Stimulated activated naive CD8-positive, alpha-beta T cell treated with anti-CD3 and anti-CD28 coated beads, Interleukin-15, Interleukin-2, amounts not matched to agents 100 U/mL and 50 U/mL, for 24 hours (primary cell): ENCODE results near the gene HIPK2.
A peak's percentile ranks its signal among the peaks of the same experiment; 100 is the strongest.

Experiments used
- ATAC-seq: fragments of 150-1000 bp; cut with Tn5 transposase; one replicate; pipeline ENCODE4 v1.10.0; 2021
- DNase-seq: peaks from one replicate; pipeline ENCODE4 v3.0.0; 2021

HIPK2 gene

GRCh38 chr7:139782932-139783331 lies 5.1 kb upstream of the HIPK2 start:
- no peak for DNase-seq
- no peak for ATAC-seq

DNA sequence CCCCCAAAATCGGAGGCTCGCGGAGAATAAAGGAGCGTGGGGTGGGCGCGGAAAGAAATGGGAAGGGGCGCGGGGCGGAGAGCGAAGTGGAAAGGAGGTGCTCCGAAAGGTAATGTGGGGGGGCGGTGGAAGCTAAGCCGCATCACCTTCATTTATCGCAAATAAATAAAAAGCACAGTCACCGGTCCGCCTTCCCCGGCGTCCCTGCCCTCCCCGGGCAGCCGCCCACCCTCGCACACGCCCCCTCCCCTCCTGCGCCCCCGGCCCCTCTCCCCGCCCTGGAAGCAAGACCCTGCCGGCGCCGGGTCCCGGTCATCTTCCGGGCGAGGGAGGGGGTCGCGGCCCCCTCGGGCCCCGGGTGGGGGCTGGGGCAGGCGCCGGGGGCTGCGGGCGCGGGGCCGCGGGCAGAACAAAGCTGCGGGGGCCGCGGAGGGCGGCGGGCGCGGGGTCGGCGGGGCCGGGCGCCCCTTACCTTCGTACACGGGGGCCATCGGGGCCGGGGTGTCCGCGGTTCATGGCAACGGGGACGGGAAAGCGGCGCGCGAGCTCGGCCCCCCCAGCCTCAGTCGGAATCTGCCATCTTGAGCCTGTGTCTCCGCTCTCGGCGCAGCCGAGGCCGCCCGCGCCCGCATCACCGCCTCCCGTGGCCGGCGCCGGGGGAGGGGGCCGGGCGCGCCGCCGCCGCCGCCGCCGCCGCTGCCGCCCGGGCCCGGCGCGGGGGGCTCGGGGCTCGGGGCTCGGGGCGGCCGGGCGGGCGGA lies 486 bp downstream of the HIPK2 start:
- DNase-seq (peak; percentile 49), ATAC-seq (peak; percentile 4)

- ATAC-seq = no peak
- DNase-seq = peak; percentile 30
Measured at GRCh38 chr7:139776486-139777132, 1.2 kb downstream of the HIPK2 start.

DNA sequence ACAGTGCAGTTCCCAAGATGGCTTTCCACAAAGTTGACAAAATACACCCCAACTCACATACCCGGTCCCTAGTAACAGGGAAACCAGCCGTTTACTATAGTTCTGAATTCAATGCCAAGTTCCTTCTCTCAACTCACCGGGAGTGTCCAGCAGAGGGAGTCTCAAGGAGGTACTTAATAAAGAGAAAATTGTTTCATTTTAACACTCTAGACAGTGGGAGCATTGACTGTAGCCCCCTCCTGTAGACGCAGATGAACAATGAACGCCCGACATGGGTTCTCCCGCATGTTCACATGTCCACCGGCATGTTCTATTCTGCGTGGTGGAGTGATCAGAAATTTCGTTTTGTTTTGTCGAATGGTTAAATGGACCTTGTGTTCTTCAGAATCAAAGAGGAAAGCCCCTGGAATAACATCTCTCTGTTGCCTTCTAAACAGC lies 1.9 kb downstream of the HIPK2 start:
- ATAC-seq = peak; percentile 12
- DNase-seq = peak; percentile 66

DNA sequence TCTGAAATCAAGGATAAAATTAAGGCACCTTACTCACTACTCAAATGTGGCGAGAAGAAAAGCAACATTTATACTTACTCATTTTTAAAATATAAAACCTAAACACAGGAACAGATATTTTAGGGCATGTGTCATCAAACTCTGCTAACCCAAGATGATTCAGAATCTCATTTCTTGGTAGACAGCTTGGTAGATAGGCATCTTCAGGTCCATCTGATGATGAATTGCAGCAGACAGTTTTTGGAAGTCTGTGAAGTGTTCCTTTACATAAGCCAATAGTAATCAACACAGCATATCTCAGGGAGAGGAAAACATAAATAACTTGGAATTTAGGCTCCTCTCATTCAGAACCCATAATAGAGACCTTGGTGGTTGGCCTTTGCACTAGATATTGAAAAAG lies 3.4 kb downstream of the HIPK2 start:
- DNase-seq = no peak

GRCh38 chr7:139773371-139773770 lies 4.4 kb downstream of the HIPK2 start:
- ATAC-seq (peak; percentile 68), DNase-seq (peak; percentile 26)

More for the DNA sequence above, 3.4 kb downstream of the HIPK2 start:
- peak; percentile 51 for ATAC-seq

- no peak for DNase-seq
- ATAC-seq = peak; percentile 31
Measured at GRCh38 chr7:139772873-139773272, 4.9 kb downstream of the HIPK2 start.

GRCh38 chr7:139772115-139772514 lies 5.7 kb downstream of the HIPK2 start:
- DNase-seq = no peak
- ATAC-seq = no peak

- DNase-seq (no peak), ATAC-seq (no peak)
Measured at GRCh38 chr7:139771001-139771956, 6.5 kb downstream of the HIPK2 start.

DNA sequence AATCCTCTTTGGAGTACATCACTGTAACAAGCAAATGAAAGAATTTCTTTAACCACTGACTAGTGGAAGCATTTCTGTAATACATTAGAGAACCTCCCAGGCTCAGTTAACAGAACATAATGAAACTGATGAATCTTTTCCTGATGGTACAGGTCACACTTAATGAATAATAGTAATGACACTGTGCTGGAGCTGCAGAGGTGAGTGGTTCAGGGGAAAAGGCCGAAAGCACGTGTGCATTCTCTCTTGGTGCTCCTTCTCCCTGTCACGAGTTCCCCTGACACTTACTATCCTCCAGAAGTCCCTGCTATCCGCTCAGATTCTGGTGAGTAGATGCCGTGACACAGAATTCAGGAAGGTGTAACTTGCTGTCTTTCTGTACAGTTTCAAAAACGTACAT lies 8.0 kb downstream of the HIPK2 start:
- DNase-seq (no peak), ATAC-seq (no peak)

- ATAC-seq (no peak), DNase-seq (no peak)
Measured at GRCh38 chr7:139769066-139769465, 8.7 kb downstream of the HIPK2 start.

- no peak for ATAC-seq
- no peak for DNase-seq
Measured at GRCh38 chr7:139768249-139768824, 9.5 kb downstream of the HIPK2 start.

GRCh38 chr7:139767561-139767982 lies 10.2 kb downstream of the HIPK2 start:
- no peak for DNase-seq
- peak; percentile 68 for ATAC-seq

DNA sequence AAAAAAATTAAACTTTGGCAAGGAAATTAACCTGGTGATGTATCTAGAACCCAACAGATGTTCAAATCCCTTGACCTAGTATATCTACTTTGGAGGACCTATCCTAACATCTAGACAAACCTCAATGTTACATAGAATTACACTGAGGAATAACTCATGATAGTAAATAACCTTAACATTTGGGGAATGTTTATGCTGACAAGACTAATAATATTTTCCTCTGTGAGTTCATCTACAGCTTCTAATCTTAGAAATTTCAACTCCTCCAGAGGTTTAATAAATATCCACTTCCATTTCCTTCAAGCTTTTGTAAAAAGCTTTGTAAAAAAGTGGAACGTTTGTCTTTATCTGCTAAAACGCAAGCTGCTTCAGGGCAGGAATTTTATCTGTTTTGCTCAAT lies 12.7 kb downstream of the HIPK2 start:
- ATAC-seq = no peak

GRCh38 chr7:139763330-139763729 lies 14.5 kb downstream of the HIPK2 start:
- no peak for DNase-seq
- ATAC-seq = no peak

More for the DNA sequence above, 12.7 kb downstream of the HIPK2 start:
- no peak for DNase-seq

- DNase-seq = no peak
- no peak for ATAC-seq
Measured at GRCh38 chr7:139762886-139763285, 14.9 kb downstream of the HIPK2 start.

DNA sequence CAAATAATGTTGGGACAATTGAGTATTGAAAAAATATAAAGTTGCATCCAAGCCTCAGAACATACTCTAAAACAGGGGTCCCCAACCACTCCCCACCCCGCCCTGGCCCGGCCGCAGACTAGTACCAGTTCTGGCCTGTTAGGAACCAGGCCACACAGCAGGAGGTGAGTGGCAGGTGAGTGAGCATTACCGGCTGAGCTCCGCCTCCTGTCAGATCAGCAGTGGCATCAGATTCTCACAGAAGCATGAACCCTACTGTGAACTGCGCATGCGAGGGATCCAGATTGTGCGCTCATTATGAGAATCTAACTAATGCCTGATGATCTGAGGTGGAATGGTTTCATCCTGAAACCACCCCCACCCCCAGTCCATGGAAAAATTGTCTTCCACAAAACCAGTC lies 19.4 kb downstream of the HIPK2 start:
- ATAC-seq = no peak
- DNase-seq = no peak

- DNase-seq (no peak), ATAC-seq (no peak)
Measured at GRCh38 chr7:139757968-139758367, 19.8 kb downstream of the HIPK2 start.

DNA sequence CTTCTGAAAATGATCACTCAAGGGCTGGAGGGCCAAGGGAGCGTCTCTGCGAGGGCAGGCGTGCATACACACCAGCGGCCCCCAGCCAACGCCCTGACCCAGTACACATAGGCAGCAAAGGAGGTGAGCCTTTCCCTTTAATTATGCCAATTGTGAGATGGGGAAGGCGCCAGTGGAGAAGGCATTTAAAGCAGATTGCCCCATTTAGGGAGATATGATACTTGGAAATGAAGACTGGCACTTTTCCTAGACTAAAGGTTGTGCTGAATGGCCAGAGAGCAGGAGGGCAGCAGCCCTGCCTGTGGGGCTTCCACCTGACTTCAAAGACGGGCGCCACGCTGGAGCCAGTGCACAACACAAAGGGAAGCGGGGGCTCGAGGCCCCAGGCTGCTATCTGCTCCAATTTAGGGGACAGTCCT lies 24.1 kb downstream of the HIPK2 start:
- ATAC-seq (no peak), DNase-seq (no peak)

DNA sequence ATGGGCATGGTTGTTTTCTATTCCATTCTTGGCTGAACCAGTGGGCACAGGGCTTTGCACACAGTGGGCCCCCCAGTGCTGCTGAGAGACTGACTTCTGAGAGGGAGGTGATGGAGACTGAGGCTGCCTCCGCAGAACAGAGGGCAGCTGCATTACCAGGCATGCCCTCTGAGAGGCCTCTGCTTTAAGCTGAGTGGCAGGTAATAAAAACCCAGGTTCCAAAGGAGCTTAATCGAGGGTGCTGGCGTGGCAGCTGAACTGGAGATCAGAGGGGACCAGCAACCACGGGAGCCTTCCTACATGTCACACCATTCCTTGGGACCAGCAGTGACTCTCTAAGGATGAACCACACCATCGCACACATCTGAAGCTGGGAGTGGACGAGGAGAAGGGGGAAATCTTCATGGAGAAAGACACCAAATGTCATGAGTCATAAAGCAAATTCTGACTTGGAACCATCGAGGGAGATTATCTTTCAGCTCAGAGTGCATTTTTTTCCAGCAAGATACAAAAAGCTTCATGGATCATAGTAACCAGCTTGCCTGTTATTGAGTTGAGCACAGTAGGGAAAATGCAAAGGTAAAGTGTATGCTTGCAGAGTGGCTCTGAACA lies 24.6 kb downstream of the HIPK2 start:
- ATAC-seq (no peak), DNase-seq (no peak)

DNA sequence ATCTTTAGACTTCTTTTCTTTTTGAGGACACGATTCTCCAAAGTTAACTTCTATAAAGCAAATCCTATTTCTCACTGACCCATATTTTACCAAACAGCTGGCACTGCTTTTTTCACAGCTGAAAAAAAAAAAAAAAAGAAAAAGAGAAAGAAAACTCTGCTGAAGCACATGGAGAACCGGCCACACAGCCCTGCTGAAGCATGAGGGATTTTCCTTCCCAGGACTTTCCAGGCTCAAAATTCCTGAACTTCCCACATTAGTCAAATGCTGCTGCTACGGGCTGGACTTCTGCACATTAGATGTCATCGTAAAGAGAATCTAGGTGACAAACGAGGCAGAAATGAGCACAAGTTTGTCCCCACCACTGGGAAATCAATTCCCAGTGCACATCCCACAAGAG lies 25.2 kb downstream of the HIPK2 start:
- no peak for DNase-seq
- ATAC-seq = no peak

DNA sequence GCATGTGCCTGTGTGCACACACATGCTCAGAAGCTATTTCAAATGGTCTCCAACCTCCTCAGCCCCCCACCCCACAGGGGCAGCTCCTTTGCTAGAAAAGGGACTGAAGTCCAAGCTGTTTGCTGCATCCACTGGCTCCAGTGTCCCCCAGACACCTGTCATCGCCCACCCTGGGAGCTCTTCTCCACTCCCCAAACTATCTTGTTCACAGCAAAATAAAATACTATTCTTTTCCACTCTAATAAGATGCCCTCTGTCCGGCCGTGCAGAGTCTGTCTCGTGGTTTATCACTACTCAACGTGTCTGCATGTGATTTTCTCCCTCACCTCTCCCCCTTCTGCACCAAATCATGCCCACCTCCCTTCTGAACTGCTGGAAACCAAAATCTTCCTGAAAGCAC lies 25.6 kb downstream of the HIPK2 start:
- DNase-seq (no peak), ATAC-seq (no peak)
